ENCODE results near the gene FBXO47. TPM values are rescaled to one million over a fixed set of nuclear protein-coding genes. Genes with fewer than 3 reads are reported as not detected.
"Not testable (repeated sequence)": the region's sequence is repeated elsewhere in the genome, so short reads cannot be mapped to it uniquely, and the experiment has no call there.

The FBXO47 gene
- total RNA-seq, 1 donor from 2014 or later = not detected

- TF ChIP-seq CTCF (IDR thresholded peaks at IDR 0.05) (no peak), POLR2A (IDR thresholded peaks at IDR 0.05) (no peak), POLR2AphosphoS5 (IDR thresholded peaks at IDR 0.05; ENCODE audit: insufficient read depth in 1 of 2, low read depth in 1 of 2) (no peak)
- Histone ChIP-seq H3K27ac (no peak overlapping the region), H3K4me3 (no peak overlapping the region), H3K27me3 (no peaks in the 10 kb centered on the region), H3K4me1 (no peaks in the 10 kb centered on the region), H3K9me3 (no peaks in the 10 kb centered on the region), H3K36me3 (no peaks in the 10 kb centered on the region)
- DNase-seq (ENCODE audit: extremely low spot score in 2 of 2) = no peak
- intact Hi-C loops (cut with DNase I) = no loop called here
These were observed 7.7 kb downstream of the FBXO47 start for GRCh38 chr17:38959508-38959907.

- intact Hi-C loops (cut with DNase I) = no loop called here
- Histone ChIP-seq H3K9me3 (no peaks in the 10 kb centered on the region), H3K27ac (no peak overlapping the region), H3K36me3 (no peaks in the 10 kb centered on the region), H3K4me3 (no peak overlapping the region), H3K27me3 (no peaks in the 10 kb centered on the region), H3K4me1 (no peaks in the 10 kb centered on the region)
- no peak for DNase-seq (ENCODE audit: extremely low spot score in 2 of 2)
- TF ChIP-seq POLR2A (IDR thresholded peaks at IDR 0.05) = no peak
- TF ChIP-seq CTCF (IDR thresholded peaks at IDR 0.05) = no peak
- no peak for TF ChIP-seq POLR2AphosphoS5 (IDR thresholded peaks at IDR 0.05; ENCODE audit: insufficient read depth in 1 of 2, low read depth in 1 of 2)
These were observed 8.4 kb downstream of the FBXO47 start for GRCh38 chr17:38958756-38959155.

GRCh38 chr17:38958326-38958725 is 8.9 kb downstream of the FBXO47 start:
- no peaks in the 10 kb centered on the region for H3K36me3 ChIP-seq
- H3K27ac ChIP-seq = no peak overlapping the region
- intact Hi-C loops (cut with DNase I) = no loop called here
- no peaks in the 10 kb centered on the region for H3K9me3 ChIP-seq
- H3K27me3 ChIP-seq = no peaks in the 10 kb centered on the region
- TF ChIP-seq POLR2AphosphoS5 (IDR thresholded peaks at IDR 0.05; ENCODE audit: insufficient read depth in 1 of 2, low read depth in 1 of 2) = no peak
- no peak for TF ChIP-seq CTCF (IDR thresholded peaks at IDR 0.05)
- TF ChIP-seq POLR2A (IDR thresholded peaks at IDR 0.05) = no peak
- H3K4me1 ChIP-seq = no peaks in the 10 kb centered on the region
- DNase-seq (ENCODE audit: extremely low spot score in 2 of 2) = no peak
- H3K4me3 ChIP-seq = no peak overlapping the region

- H3K27ac ChIP-seq; H3K4me3 ChIP-seq; H3K4me1 ChIP-seq; H3K36me3 ChIP-seq; H3K9me3 ChIP-seq; intact Hi-C loops (cut with DNase I); DNase-seq (ENCODE audit: extremely low spot score in 2 of 2); H3K27me3 ChIP-seq: not testable (repeated sequence)
These were observed 13.4 kb downstream of the FBXO47 start for GRCh38 chr17:38953800-38954199.

- Histone ChIP-seq H3K36me3 (no peaks in the 10 kb centered on the region), H3K4me1 (no peaks in the 10 kb centered on the region), H3K27me3 (no peaks in the 10 kb centered on the region), H3K27ac (no peak overlapping the region), H3K9me3 (no peaks in the 10 kb centered on the region), H3K4me3 (no peak overlapping the region)
- intact Hi-C loops (cut with DNase I) = no loop called here
- no peak for DNase-seq (ENCODE audit: extremely low spot score in 2 of 2)
- TF ChIP-seq POLR2AphosphoS5 (IDR thresholded peaks at IDR 0.05; ENCODE audit: insufficient read depth in 1 of 2, low read depth in 1 of 2) (no peak), CTCF (IDR thresholded peaks at IDR 0.05) (no peak), POLR2A (IDR thresholded peaks at IDR 0.05) (no peak)
These were observed 20.0 kb downstream of the FBXO47 start for GRCh38 chr17:38947189-38947588.

- TF ChIP-seq POLR2A (IDR thresholded peaks at IDR 0.05) (no peak), CTCF (IDR thresholded peaks at IDR 0.05) (no peak), POLR2AphosphoS5 (IDR thresholded peaks at IDR 0.05; ENCODE audit: insufficient read depth in 1 of 2, low read depth in 1 of 2) (no peak)
- Histone ChIP-seq H3K27ac (no peak overlapping the region), H3K9me3 (no peaks in the 10 kb centered on the region), H3K4me1 (no peaks in the 10 kb centered on the region), H3K4me3 (no peak overlapping the region), H3K36me3 (no peaks in the 10 kb centered on the region), H3K27me3 (no peaks in the 10 kb centered on the region)
- DNase-seq (ENCODE audit: extremely low spot score in 2 of 2) = no peak
- intact Hi-C loops (cut with DNase I) = no loop called here
These were observed 23.6 kb downstream of the FBXO47 start for GRCh38 chr17:38943607-38944006.
